Skin of body (tissue), 2 donors: ENCODE data around the gene CCDC50. TPM values are rescaled to one million over a fixed set of nuclear protein-coding genes. Genes with fewer than 3 reads are reported as not detected.

Source experiments
- DNase-seq: peaks from one replicate; lab custom pipeline; 2025; lab: John Stamatoyannopoulos, UW
- total RNA-seq: library from RNA; depleted of rRNA; stranded (reverse); fragments of >200 nt; gene quantifications from one replicate; pipeline ENCODE4 v1.2.3, GENCODE V29; 2014

Gene CCDC50
- total RNA-seq, 1 donor from 2014 or later = 42.9 TPM

- DNase-seq = no peak
Observed at GRCh38 chr3:191345334-191345733, 16.1 kb downstream of the CCDC50 start.

- no peak for DNase-seq
Observed at GRCh38 chr3:191347228-191347627, 18.0 kb downstream of the CCDC50 start.

- DNase-seq = no peak
Observed at GRCh38 chr3:191348098-191348497, 18.9 kb downstream of the CCDC50 start.

GRCh38 chr3:191350396-191351090 lies 21.3 kb downstream of the CCDC50 start:
- peak; percentile 7 for DNase-seq

- no peak for DNase-seq
Observed at GRCh38 chr3:191352014-191352413, 22.8 kb downstream of the CCDC50 start.

- DNase-seq = no peak
Observed at GRCh38 chr3:191353022-191353777, 24.0 kb downstream of the CCDC50 start.

GRCh38 chr3:191355406-191355805 lies 26.2 kb downstream of the CCDC50 start:
- no peak for DNase-seq

- DNase-seq = no peak
Observed at GRCh38 chr3:191356631-191357439, 27.6 kb downstream of the CCDC50 start.

- DNase-seq = no peak
Observed at GRCh38 chr3:191357909-191358308, 28.7 kb downstream of the CCDC50 start.

- no peak for DNase-seq
Observed at GRCh38 chr3:191358929-191359328, 29.7 kb downstream of the CCDC50 start.

GRCh38 chr3:191360620-191361019 lies 31.4 kb downstream of the CCDC50 start:
- DNase-seq = no peak

GRCh38 chr3:191361456-191361855 lies 32.3 kb downstream of the CCDC50 start:
- no peak for DNase-seq

GRCh38 chr3:191362037-191362436 lies 32.8 kb downstream of the CCDC50 start:
- no peak for DNase-seq

GRCh38 chr3:191362524-191363090 lies 33.4 kb downstream of the CCDC50 start:
- DNase-seq = no peak

- DNase-seq = no peak
Observed at GRCh38 chr3:191363221-191363620, 34.0 kb downstream of the CCDC50 start.

GRCh38 chr3:191366675-191367074 lies 37.5 kb downstream of the CCDC50 start:
- no peak for DNase-seq

GRCh38 chr3:191368755-191369615 lies 39.8 kb downstream of the CCDC50 start:
- DNase-seq = no peak

GRCh38 chr3:191369616-191370010 lies 40.4 kb downstream of the CCDC50 start:
- DNase-seq = peak; percentile 73

GRCh38 chr3:191372122-191372521 lies 42.9 kb downstream of the CCDC50 start:
- DNase-seq = no peak

GRCh38 chr3:191373327-191373726 lies 44.1 kb downstream of the CCDC50 start:
- no peak for DNase-seq
